B cell (primary cell): Measurements from ENCODE around the gene EDARADD. TPM values are rescaled to one million over a fixed set of nuclear protein-coding genes. Genes with fewer than 3 reads are reported as not detected.
A peak's percentile ranks its signal among the peaks of the same experiment; 100 is the strongest.

ENCODE experiments used
- ATAC-seq: fragments of 200-7000 bp; cut with Tn5 transposase; one replicate; pipeline ENCODE4 v1.10.0; 2021; ENCODE audit warnings: low read depth, mild to moderate bottlenecking, moderate number of reproducible peaks, moderate library complexity
- CTCF ChIA-PET: fragments of 350-600 bp; sonication (Branson Sonifier 250); formaldehyde crosslinking; loops from one replicate; lab custom pipeline; 2021; ENCODE audit warnings: antibody characterized with exemption, inconsistent platforms; lab: Charles Lee
- POLR2A ChIA-PET: fragments of 350-600 bp; sonication (Branson Sonifier 250); formaldehyde crosslinking; loops from one replicate; lab custom pipeline; 2021; ENCODE audit warnings: antibody characterized with exemption; lab: Charles Lee
- DNase-seq: peaks from one replicate; pipeline ENCODE4 v3.0.0; 2013
- H2AFZ ChIP-seq: 2 replicates; pipeline ENCODE4 v1.6.1; 2012; ENCODE audit warnings: mild to moderate bottlenecking, low read depth, low read length; ENCODE audit not compliant: insufficient read depth, poor library complexity, severe bottlenecking
- H3K27ac ChIP-seq, 2 donors: 1 replicate in 1 of 2; 2 replicates in 1 of 2; pipeline ENCODE4 v1.5.1; 2012 to 2013; ENCODE audit warnings: low read length in 2 of 2, mild to moderate bottlenecking in 2 of 2, moderate library complexity in 1 of 2
- H3K27me3 ChIP-seq, 4 experiments: fragments of 200-600 bp in 1 of 4; sonication (generic) in 1 of 4; replicated peaks in 1 of 4; 1 replicate in 2 of 4; 2 replicates in 2 of 4; pipeline versions ENCODE4 v1.6.1 to v1.7.0; 2013 to 2016; ENCODE audit warnings: low read length in 3 of 4, mild to moderate bottlenecking in 2 of 4, mixed read lengths in 1 of 4, moderate library complexity in 1 of 4; ENCODE audit not compliant: insufficient read depth in 4 of 4, control insufficient read depth in 3 of 4; ENCODE audit errors: control extremely low read depth in 1 of 4
- H3K36me3 ChIP-seq, 2 experiments: replicated peaks in 1 of 2; 1 replicate in 1 of 2; 2 replicates in 1 of 2; pipeline versions ENCODE4 v1.6.1 to v1.7.1; 2013; ENCODE audit warnings: low read length in 1 of 2; ENCODE audit not compliant: insufficient read depth in 2 of 2, control insufficient read depth in 1 of 2; ENCODE audit errors: control extremely low read depth in 1 of 2, extremely low read depth in 1 of 2
- H3K4me1 ChIP-seq, 2 donors: fragments of 200-600 bp in 1 of 2; sonication (generic) in 1 of 2; 1 replicate in 1 of 2; 2 replicates in 1 of 2; pipeline versions ENCODE4 v1.5.1 to v1.6.1; 2013 to 2017; ENCODE audit warnings: low read length in 2 of 2; ENCODE audit not compliant: control insufficient read depth in 2 of 2, insufficient read depth in 2 of 2
- H3K4me2 ChIP-seq: replicated peaks from 2 replicates; pipeline ENCODE3; 2012; ENCODE audit warnings: mild to moderate bottlenecking, low read depth, low read length; ENCODE audit not compliant: poor library complexity, severe bottlenecking
- H3K4me3 ChIP-seq, 5 experiments: fragments of 200-600 bp in 1 of 5; sonication (generic) in 1 of 5; 1 replicate in 3 of 5; 2 replicates in 2 of 5; pipeline versions ENCODE4 v1.5.1 to v1.7.0; 2011 to 2016; ENCODE audit warnings: low read length in 4 of 5, mild to moderate bottlenecking in 4 of 5, low read depth in 2 of 5, control low read depth in 1 of 5, moderate library complexity in 1 of 5; ENCODE audit not compliant: insufficient read depth in 1 of 5; ENCODE audit errors: control extremely low read depth in 1 of 5, extremely low read depth in 1 of 5
- H3K79me2 ChIP-seq: fragments of 200-600 bp; sonication (generic); one replicate; pipeline ENCODE4 v1.6.0; 2016; ENCODE audit warnings: low read length; ENCODE audit not compliant: control insufficient read depth, insufficient read depth
- H3K9ac ChIP-seq: fragments of 200-600 bp; sonication (generic); 2 replicates; pipeline ENCODE4 v1.6.1; 2017; ENCODE audit warnings: mild to moderate bottlenecking, low read length, moderate library complexity
- H3K9me3 ChIP-seq, 3 donors: one replicate each; pipeline versions ENCODE4 v1.6.1 to v1.7.1; 2013; ENCODE audit warnings: low read length in 2 of 3; ENCODE audit not compliant: control insufficient read depth in 2 of 3, insufficient read depth in 1 of 3; ENCODE audit errors: control extremely low read depth in 1 of 3
- H4K20me1 ChIP-seq: 2 replicates; pipeline ENCODE4 v1.6.0; 2012; ENCODE audit warnings: mild to moderate bottlenecking, low read length; ENCODE audit not compliant: insufficient read depth, control insufficient read depth, poor library complexity, severe bottlenecking
- H3K27ac Mint-ChIP-seq: one replicate; pipeline ENCODE4 v1.8.0; 2021; ENCODE audit warnings: mixed read lengths
- H3K27me3 Mint-ChIP-seq: one replicate; pipeline ENCODE4 v1.8.0; 2021; ENCODE audit warnings: mixed read lengths
- H3K4me1 Mint-ChIP-seq: one replicate; pipeline ENCODE4 v1.8.0; 2021; ENCODE audit warnings: mixed read lengths
- H3K4me3 Mint-ChIP-seq: one replicate; pipeline ENCODE4 v1.8.0; 2021; ENCODE audit warnings: mixed read lengths
- H3K9me3 Mint-ChIP-seq: one replicate; pipeline ENCODE4 v1.8.0; 2022; ENCODE audit warnings: mixed read lengths; ENCODE audit not compliant: insufficient read depth
- EZH2 ChIP-seq: IDR thresholded peaks from 2 replicates; pipeline ENCODE4 v1.6.1; 2012; ENCODE audit warnings: borderline replicate concordance, low read depth, mild to moderate bottlenecking, moderate library complexity, low read length; ENCODE audit not compliant: insufficient read depth, poor library complexity, severe bottlenecking
- WGBS: methylation state at CpG from one replicate; pipeline ENCODE4 v1.1.5; 2013; ENCODE audit warnings: missing lambda C conversion rate; ENCODE audit not compliant: insufficient coverage; 5-methylcytosine and 5-hydroxymethylcytosine counted together
- intact Hi-C: fragments of 100-400 bp; cut with micrococcal nuclease; formaldehyde crosslinking; loops from one replicate; pipeline ENCODE4 v1.10.0; 2022
- polyA plus RNA-seq: library from polyadenylated mRNA; depleted of rRNA; stranded (reverse); fragments of >200 nt; gene quantifications from 2 replicates; pipeline ENCODE4 v1.2.3, GENCODE V29; 2012
- total RNA-seq, 2 donors: library from RNA; stranded (reverse); fragments of 120-200 nt in 1 of 2; gene quantifications; 1 replicate in 1 of 2; 2 replicates in 1 of 2; pipeline versions ENCODE4 v1.2.3 to v1.2.4, GENCODE V29; 2013 to 2022
- TF ChIP-seq, protein P1 (sequence below): fragments of 200-600 bp; IDR thresholded peaks from one replicate; pipeline ENCODE4 v1.8.0; 2022; ENCODE audit warnings: antibody characterized with exemption, mild to moderate bottlenecking

Gene EDARADD
- total and polyA plus RNA-seq, 2 donors (not counting 1 experiment from before 2014, with no cell fraction given): 0.15 TPM; not detected in 1

GRCh38 chr1:236530286-236530685 lies 136.2 kb downstream of the EDARADD start:
- Mint-ChIP-seq H3K27ac (no peak overlapping the region), H3K9me3 (no peaks in the 10 kb centered on the region), H3K27me3 (no peaks in the 10 kb centered on the region), H3K4me1 (peaks cover 24% of the 10 kb centered on the region), H3K4me3 (no peak overlapping the region)
- TF ChIP-seq, protein P1, sequence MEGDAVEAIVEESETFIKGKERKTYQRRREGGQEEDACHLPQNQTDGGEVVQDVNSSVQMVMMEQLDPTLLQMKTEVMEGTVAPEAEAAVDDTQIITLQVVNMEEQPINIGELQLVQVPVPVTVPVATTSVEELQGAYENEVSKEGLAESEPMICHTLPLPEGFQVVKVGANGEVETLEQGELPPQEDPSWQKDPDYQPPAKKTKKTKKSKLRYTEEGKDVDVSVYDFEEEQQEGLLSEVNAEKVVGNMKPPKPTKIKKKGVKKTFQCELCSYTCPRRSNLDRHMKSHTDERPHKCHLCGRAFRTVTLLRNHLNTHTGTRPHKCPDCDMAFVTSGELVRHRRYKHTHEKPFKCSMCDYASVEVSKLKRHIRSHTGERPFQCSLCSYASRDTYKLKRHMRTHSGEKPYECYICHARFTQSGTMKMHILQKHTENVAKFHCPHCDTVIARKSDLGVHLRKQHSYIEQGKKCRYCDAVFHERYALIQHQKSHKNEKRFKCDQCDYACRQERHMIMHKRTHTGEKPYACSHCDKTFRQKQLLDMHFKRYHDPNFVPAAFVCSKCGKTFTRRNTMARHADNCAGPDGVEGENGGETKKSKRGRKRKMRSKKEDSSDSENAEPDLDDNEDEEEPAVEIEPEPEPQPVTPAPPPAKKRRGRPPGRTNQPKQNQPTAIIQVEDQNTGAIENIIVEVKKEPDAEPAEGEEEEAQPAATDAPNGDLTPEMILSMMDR: no peak
- no peak for TF ChIP-seq EZH2
- no peak overlapping the region for H3K4me2 ChIP-seq
- ChIA-PET CTCF (no interaction called here), POLR2A (interaction anchor here (0.6 kb wide), 1 partner anchor 436 kb away, joined by 7 read pairs; no protein-coding TSS in a partner anchor)
- no peaks in the 10 kb centered on the region for H3K9me3 ChIP-seq
- peaks cover 39% of the 10 kb centered on the region for H3K79me2 ChIP-seq
- no peak overlapping the region for H3K9ac ChIP-seq
- no peak overlapping the region for H3K4me3 ChIP-seq
- 100% methylated on average over 1 of the region's 1 CpG for WGBS
- DNase-seq (no peak), ATAC-seq (no peak)
- H4K20me1 ChIP-seq: no peaks in the 10 kb centered on the region
- no peak overlapping the region for H2AFZ ChIP-seq
- H3K27me3 ChIP-seq: no peaks in the 10 kb centered on the region
- H3K4me1 ChIP-seq: peaks cover 11 to 13% of the 10 kb centered on the region in 2 donors
- intact Hi-C loops: no loop called here
- no peak overlapping the region for H3K27ac ChIP-seq
- peaks cover 2 to 20% of the 10 kb centered on the region in 2 experiments for H3K36me3 ChIP-seq

DNA sequence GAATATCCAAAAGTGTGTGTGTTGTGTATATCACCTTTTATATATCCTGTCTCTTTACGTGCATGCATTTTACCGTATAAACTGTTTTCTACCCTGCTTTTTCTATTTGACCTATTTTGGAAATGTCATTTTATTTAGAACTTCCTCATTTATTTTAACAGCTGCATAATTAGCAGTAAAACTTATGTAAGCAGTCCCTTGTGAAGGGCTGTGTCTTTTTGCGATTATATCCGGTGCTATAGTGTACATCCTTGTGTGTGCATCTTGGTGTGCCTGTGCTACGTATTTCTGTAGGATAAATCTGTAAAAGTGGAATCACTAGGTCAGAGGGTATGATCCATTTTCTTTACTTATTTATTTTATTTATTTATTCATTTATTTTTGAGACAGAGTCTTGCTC lies 136.9 kb downstream of the EDARADD start:
- Histone ChIP-seq H3K4me2 (peak overlapping the region; percentile 25), H3K79me2 (peaks cover 37% of the 10 kb centered on the region), H3K9ac (no peak overlapping the region), H3K9me3 (no peaks in the 10 kb centered on the region), H4K20me1 (no peaks in the 10 kb centered on the region), H2AFZ (no peak overlapping the region), H3K27ac (no peak overlapping the region), H3K27me3 (no peaks in the 10 kb centered on the region), H3K4me1 (peaks cover 10 to 13% of the 10 kb centered on the region in 2 donors), H3K36me3 (peaks cover 2 to 17% of the 10 kb centered on the region in 2 experiments), H3K4me3 (no peak overlapping the region)
- Mint-ChIP-seq H3K9me3 (no peaks in the 10 kb centered on the region), H3K4me3 (peak overlapping the region; percentile 68), H3K27me3 (no peaks in the 10 kb centered on the region), H3K4me1 (peaks cover 24% of the 10 kb centered on the region), H3K27ac (peak overlapping the region; percentile 17)
- intact Hi-C loops: no loop called here
- CTCF ChIA-PET: no interaction called here
- DNase-seq (no peak), ATAC-seq (peak; percentile 47)
- no peak for TF ChIP-seq EZH2
- TF ChIP-seq, protein P1: no peak
- WGBS: no CpG with 5 or more reads among the region's 5 CpGs
- POLR2A ChIA-PET: interaction anchor here (0.6 kb wide), 1 partner anchor 437 kb away, joined by 7 read pairs; no protein-coding TSS in a partner anchor
